Osteoblast (primary cell): ENCODE measurements around the gene MISP. TPM values are rescaled to one million over a fixed set of nuclear protein-coding genes. Genes with fewer than 3 reads are reported as not detected.

ENCODE experiments used
- DNase-seq: peaks from one replicate; pipeline ENCODE4 v3.0.0; 2011; ENCODE audit warnings: low spot score, mixed read lengths; ENCODE audit not compliant: insufficient read length; ENCODE audit errors: missing footprints
- H2AFZ ChIP-seq: 2 replicates; pipeline ENCODE4 v1.6.0; 2011; ENCODE audit warnings: mild to moderate bottlenecking, low read length
- H3K27ac ChIP-seq: 2 replicates; pipeline ENCODE4 v1.5.1; 2011; ENCODE audit warnings: mild to moderate bottlenecking, low read depth, low read length, moderate library complexity
- H3K27me3 ChIP-seq: 2 replicates; pipeline ENCODE4 v1.6.0; 2012; ENCODE audit warnings: mild to moderate bottlenecking, control low read depth, inconsistent platforms, low read length, moderate library complexity; ENCODE audit not compliant: insufficient read depth
- H3K36me3 ChIP-seq: 2 replicates; pipeline ENCODE4 v1.5.1; 2011; ENCODE audit warnings: mild to moderate bottlenecking, low read length, control low read depth, moderate library complexity; ENCODE audit not compliant: insufficient read depth
- H3K4me1 ChIP-seq: 2 replicates; pipeline ENCODE4 v1.5.1; 2011; ENCODE audit warnings: mild to moderate bottlenecking, low read length, control low read depth, moderate library complexity; ENCODE audit not compliant: insufficient read depth
- H3K4me2 ChIP-seq: 2 replicates; pipeline ENCODE4 v1.6.0; 2011; ENCODE audit warnings: mild to moderate bottlenecking, low read length; ENCODE audit not compliant: insufficient read depth
- H3K4me3 ChIP-seq: fragments of 200-600 bp; sonication (generic); 3 replicates; pipeline ENCODE4 v1.5.1; 2012; ENCODE audit warnings: mild to moderate bottlenecking, low read length, inconsistent platforms; ENCODE audit not compliant: insufficient read depth
- H3K79me2 ChIP-seq: 2 replicates; pipeline ENCODE4 v1.6.0; 2012; ENCODE audit warnings: mild to moderate bottlenecking, low read length, control low read depth, inconsistent platforms; ENCODE audit not compliant: insufficient read depth
- H3K9me3 ChIP-seq: 2 replicates; pipeline ENCODE4 v1.5.1; 2011; ENCODE audit warnings: low read depth, low read length, control low read depth
- H4K20me1 ChIP-seq: 2 replicates; pipeline ENCODE4 v1.6.0; 2012; ENCODE audit warnings: mild to moderate bottlenecking, low read length, control low read depth; ENCODE audit not compliant: insufficient read depth
- CTCF ChIP-seq: IDR thresholded peaks from 2 replicates; pipeline ENCODE4 v1.5.1; 2011; ENCODE audit warnings: mild to moderate bottlenecking, low read depth, low read length, moderate library complexity; ENCODE audit errors: extremely low read depth
- total RNA-seq: library from RNA; depleted of rRNA; stranded (reverse); fragments of >200 nt; gene quantifications from 2 replicates; pipeline ENCODE4 v1.2.3, GENCODE V29; 2012

The MISP gene
- total RNA-seq, 1 donor: 0.36 TPM

GRCh38 chr19:801030-801860 lies 50.3 kb downstream of the MISP start:
- H3K9me3 ChIP-seq: no peaks in the 10 kb centered on the region
- peaks cover 84% of the 10 kb centered on the region for H3K79me2 ChIP-seq
- H2AFZ ChIP-seq: no peak overlapping the region
- no peak for TF ChIP-seq CTCF
- peaks cover 62% of the 10 kb centered on the region for H3K36me3 ChIP-seq
- peak overlapping the region; percentile 77 for H3K27ac ChIP-seq
- peak; percentile 98 for DNase-seq
- peaks cover 41% of the 10 kb centered on the region for H3K4me1 ChIP-seq
- H3K4me2 ChIP-seq: peak overlapping the region; percentile 88
- no peaks in the 10 kb centered on the region for H3K27me3 ChIP-seq
- peaks cover 81% of the 10 kb centered on the region for H4K20me1 ChIP-seq
- H3K4me3 ChIP-seq: peak overlapping the region; percentile 85

- Histone ChIP-seq H3K36me3 (peaks cover 70% of the 10 kb centered on the region), H3K9me3 (no peaks in the 10 kb centered on the region), H3K4me1 (peaks cover 36% of the 10 kb centered on the region), H3K79me2 (peaks cover 92% of the 10 kb centered on the region), H3K27me3 (no peaks in the 10 kb centered on the region), H4K20me1 (peaks cover 88% of the 10 kb centered on the region), H3K27ac (peak overlapping the region; percentile 53), H3K4me3 (peak overlapping the region; percentile 85), H3K4me2 (peak overlapping the region; percentile 88), H2AFZ (no peak overlapping the region)
- no peak for TF ChIP-seq CTCF
- DNase-seq: peak; percentile 99
Observed at GRCh38 chr19:801861-802497, 51.1 kb downstream of the MISP start.

- Histone ChIP-seq H3K9me3 (no peaks in the 10 kb centered on the region), H3K27ac (peak overlapping the region; percentile 28), H3K36me3 (peaks cover 76% of the 10 kb centered on the region), H3K79me2 (peaks cover 98% of the 10 kb centered on the region), H4K20me1 (peaks cover 94% of the 10 kb centered on the region), H3K4me3 (peak overlapping the region; percentile 85), H3K27me3 (no peaks in the 10 kb centered on the region), H3K4me1 (peaks cover 36% of the 10 kb centered on the region), H3K4me2 (peak overlapping the region; percentile 88), H2AFZ (no peak overlapping the region)
- no peak for TF ChIP-seq CTCF
- peak; percentile 94 for DNase-seq
Observed at GRCh38 chr19:802498-803098, 51.7 kb downstream of the MISP start.

- H3K27ac ChIP-seq: peak overlapping the region; percentile 28
- no peaks in the 10 kb centered on the region for H3K27me3 ChIP-seq
- H2AFZ ChIP-seq: no peak overlapping the region
- no peak for TF ChIP-seq CTCF
- H3K9me3 ChIP-seq: no peaks in the 10 kb centered on the region
- peaks cover 36% of the 10 kb centered on the region for H3K4me1 ChIP-seq
- peaks cover 81% of the 10 kb centered on the region for H3K36me3 ChIP-seq
- H3K4me3 ChIP-seq: no peak overlapping the region
- peak overlapping the region; percentile 88 for H3K4me2 ChIP-seq
- peaks cover 98% of the 10 kb centered on the region for H4K20me1 ChIP-seq
- DNase-seq: peak; percentile 93
- H3K79me2 ChIP-seq: peaks cover 100% of the 10 kb centered on the region
Observed at GRCh38 chr19:803099-803561, 52.2 kb downstream of the MISP start.
